ENCODE data around the gene TTC22. TPM values are rescaled to one million over a fixed set of nuclear protein-coding genes. Genes with fewer than 3 reads are reported as not detected.

TTC22 gene
- total RNA-seq, 2 experiments from 2014 or later, result 3.3 to 3.5 TPM

GRCh38 chr1:54798769-54799641 lies 2.1 kb downstream of the TTC22 start:
- DNase-seq (peak; percentile 64), ATAC-seq (peak; percentile 45)
- peaks cover 46% of the 10 kb centered on the region for H3K4me1 Mint-ChIP-seq (ENCODE audit: low read depth)

GRCh38 chr1:54798206-54798605 lies 2.9 kb downstream of the TTC22 start:
- no peaks in the 10 kb centered on the region for H3K9me3 Mint-ChIP-seq

More at GRCh38 chr1:54798769-54799641, 2.1 kb downstream of the TTC22 start:
- H3K27me3 Mint-ChIP-seq, result no peaks in the 10 kb centered on the region
- intact Hi-C loops (cut with micrococcal nuclease), result no loop called here
- no peaks in the 10 kb centered on the region for H3K9me3 Mint-ChIP-seq
- ChIA-PET CTCF (interaction anchor here (1.1 to 4.1 kb wide), 4 partner anchors 7 to 299 kb away, joined by 4 to 44 read pairs (median 22); partner anchors contain the start of gene PARS2), POLR2A (interaction anchor here (1.1 to 3.5 kb wide), 3 partner anchors 50 to 84 kb away, joined by 3 to 18 read pairs (median 4); partner anchors contain the start of gene TTC4)
- peak overlapping the region; percentile 88 for H3K27ac Mint-ChIP-seq
- H3K4me3 Mint-ChIP-seq, result peak overlapping the region; percentile 69
- no peak for TF ChIP-seq CTCF (IDR thresholded peaks at IDR 0.05)
- H3K36me3 Mint-ChIP-seq (ENCODE audit: low read depth), result no peaks in the 10 kb centered on the region

GRCh38 chr1:54796902-54797301 lies 4.2 kb downstream of the TTC22 start:
- ChIA-PET CTCF (interaction anchor here (2.1 kb wide), 1 partner anchor 13 kb away, joined by 5 read pairs; no protein-coding TSS in a partner anchor), POLR2A (interaction anchor here (2.0 kb wide), 1 partner anchor 10 kb away, joined by 5 read pairs; no protein-coding TSS in a partner anchor)
- intact Hi-C loops (cut with micrococcal nuclease), result no loop called here
- Mint-ChIP-seq H3K27ac (no peak overlapping the region), H3K9me3 (peaks cover 1% of the 10 kb centered on the region), H3K4me1 (ENCODE audit: low read depth) (peaks cover 37% of the 10 kb centered on the region), H3K27me3 (no peaks in the 10 kb centered on the region), H3K36me3 (ENCODE audit: low read depth) (peaks cover 5% of the 10 kb centered on the region), H3K4me3 (no peak overlapping the region)
- ATAC-seq (no peak), DNase-seq (no peak)
- no peak for TF ChIP-seq CTCF (IDR thresholded peaks at IDR 0.05)

More at GRCh38 chr1:54798206-54798605, 2.9 kb downstream of the TTC22 start:
- no peak overlapping the region for H3K4me3 Mint-ChIP-seq
- POLR2A ChIA-PET, result interaction anchor here (1.3 kb wide), 1 partner anchor 74 kb away, joined by 3 read pairs; no protein-coding TSS in a partner anchor
- H3K27me3 Mint-ChIP-seq, result no peaks in the 10 kb centered on the region
- DNase-seq (no peak), ATAC-seq (no peak)
- TF ChIP-seq CTCF (IDR thresholded peaks at IDR 0.05), result no peak
- peak overlapping the region; percentile 88 for H3K27ac Mint-ChIP-seq
- H3K4me1 Mint-ChIP-seq (ENCODE audit: low read depth), result peaks cover 42% of the 10 kb centered on the region
- no peaks in the 10 kb centered on the region for H3K36me3 Mint-ChIP-seq (ENCODE audit: low read depth)
- CTCF ChIA-PET, result interaction anchor here (4.1 kb wide), 1 partner anchor 12 kb away, joined by 25 read pairs; no protein-coding TSS in a partner anchor
- intact Hi-C loops (cut with micrococcal nuclease), result no loop called here

- ATAC-seq, result no peak
- Mint-ChIP-seq H3K27ac (no peak overlapping the region), H3K4me3 (no peak overlapping the region), H3K36me3 (ENCODE audit: low read depth) (peaks cover 5% of the 10 kb centered on the region), H3K9me3 (peaks cover 1% of the 10 kb centered on the region), H3K4me1 (ENCODE audit: low read depth) (peaks cover 32% of the 10 kb centered on the region), H3K27me3 (no peaks in the 10 kb centered on the region)
- intact Hi-C loops (cut with micrococcal nuclease), result no loop called here
- DNase-seq, result no peak
- TF ChIP-seq CTCF (IDR thresholded peaks at IDR 0.05), result no peak
- CTCF ChIA-PET, result interaction anchor here (2.1 kb wide), 1 partner anchor 14 kb away, joined by 5 read pairs; no protein-coding TSS in a partner anchor
- POLR2A ChIA-PET, result interaction anchor here (2.0 kb wide), 1 partner anchor 11 kb away, joined by 5 read pairs; no protein-coding TSS in a partner anchor
Measured at GRCh38 chr1:54795841-54796468, 5.2 kb downstream of the TTC22 start.

Data from activated CD8-positive, alpha-beta T cell treated with anti-CD3 and anti-CD28 coated beads for 36 hours (primary cell).